MCF 10A (cell line): ENCODE results near the gene KCTD19. TPM values are rescaled to one million over a fixed set of nuclear protein-coding genes. Genes with fewer than 3 reads are reported as not detected.

ENCODE experiments used
- BruUV-seq: library from RNA; stranded (reverse); fragments of 400-500 nt; replicated peaks from 2 replicates; lab custom pipeline; 2021; lab: Mats Ljungman, UMichigan
- CTCF ChIA-PET: fragments of 300-600 bp; sonication (Branson Sonifier 250); formaldehyde crosslinking; extraction: SDS; loops from one replicate; lab custom pipeline; 2021; ENCODE audit warnings: antibody characterized with exemption, inconsistent platforms; lab: Yijun Ruan, JAX
- POLR2A ChIA-PET: fragments of 300-600, 350-650 bp; sonication (Branson Sonifier 250); formaldehyde crosslinking; extraction: SDS; loops from one replicate; lab custom pipeline; 2020; ENCODE audit warnings: antibody characterized with exemption, inconsistent platforms; lab: Yijun Ruan, JAX
- DNase-seq: peaks from one replicate; pipeline ENCODE4 v3.0.0-alpha.2; 2018; ENCODE audit not compliant: unreplicated experiment
- H3K27ac Mint-ChIP-seq: one replicate; pipeline ENCODE4 v1.8.0; 2022; ENCODE audit warnings: mild to moderate bottlenecking, low read depth, mixed read lengths; ENCODE audit not compliant: unreplicated experiment
- H3K27me3 Mint-ChIP-seq: one replicate; pipeline ENCODE4 v1.8.0; 2022; ENCODE audit warnings: mixed read lengths; ENCODE audit not compliant: insufficient read depth, unreplicated experiment
- H3K36me3 Mint-ChIP-seq: one replicate; pipeline ENCODE4 v1.8.0; 2022; ENCODE audit warnings: mild to moderate bottlenecking, moderate library complexity, mixed read lengths; ENCODE audit not compliant: insufficient read depth, unreplicated experiment
- H3K4me1 Mint-ChIP-seq: one replicate; pipeline ENCODE4 v1.8.0; 2022; ENCODE audit warnings: mixed read lengths; ENCODE audit not compliant: insufficient read depth, unreplicated experiment
- H3K4me3 Mint-ChIP-seq: one replicate; pipeline ENCODE4 v1.8.0; 2022; ENCODE audit warnings: mild to moderate bottlenecking, moderate library complexity, mixed read lengths; ENCODE audit not compliant: unreplicated experiment
- H3K9me3 Mint-ChIP-seq: one replicate; pipeline ENCODE4 v1.8.0; 2022; ENCODE audit warnings: mixed read lengths; ENCODE audit not compliant: unreplicated experiment
- intact Hi-C: fragments of 100-400 bp; cut with micrococcal nuclease; formaldehyde crosslinking; loops from 2 replicates; pipeline ENCODE4 v1.14.1; 2022
- total RNA-seq: library from RNA; stranded (reverse); gene quantifications from 2 replicates; pipeline ENCODE4 v1.2.3, GENCODE V29; 2022
- TF ChIP-seq, protein P1 (sequence below): fragments of 200-600 bp; IDR thresholded peaks from one replicate; pipeline ENCODE4 v1.8.0; 2022; ENCODE audit warnings: antibody characterized with exemption, mild to moderate bottlenecking; ENCODE audit not compliant: unreplicated experiment

Gene KCTD19
- total RNA-seq, 1 experiment from 2014 or later = not detected

DNA sequence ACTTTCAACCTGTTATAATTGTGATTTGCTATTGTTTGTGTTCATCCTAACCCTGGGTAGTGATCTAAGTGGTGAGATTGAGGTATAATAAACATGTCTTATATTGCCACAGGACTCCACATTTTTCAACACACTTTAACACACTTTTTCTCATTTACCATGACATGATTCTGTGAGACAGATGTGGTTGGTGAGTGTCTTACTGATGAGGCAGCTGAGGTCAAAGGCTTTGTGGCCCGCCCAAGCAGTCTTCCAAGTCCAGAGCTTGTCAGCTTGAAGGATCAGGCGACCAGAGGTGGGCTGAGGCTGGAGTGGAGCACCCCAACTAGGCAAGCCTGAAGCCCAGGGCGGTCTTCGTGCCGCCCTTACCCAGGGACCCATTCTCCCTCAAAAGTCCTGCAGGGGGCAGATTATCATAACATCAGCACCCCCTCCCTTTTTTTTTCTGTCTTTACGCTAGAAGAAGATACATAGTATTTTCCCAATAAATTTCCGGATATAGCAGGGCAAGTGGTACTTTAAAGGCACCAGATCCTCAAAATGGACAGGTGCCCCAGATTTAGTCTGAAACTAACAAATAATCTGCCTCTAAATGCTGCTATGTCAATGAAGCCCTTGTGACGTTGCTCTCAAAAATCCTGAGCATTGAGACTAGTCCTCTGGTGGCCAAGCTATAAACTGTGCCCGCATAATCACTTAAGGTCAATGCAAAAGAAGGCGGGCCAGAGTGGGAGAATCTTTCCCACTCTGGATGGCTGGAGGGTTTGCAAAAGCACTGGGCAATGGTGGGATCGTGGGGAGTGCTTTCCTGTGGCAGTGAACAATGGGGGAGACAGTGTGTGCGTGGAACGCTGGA is 21.1 kb downstream of the KCTD19 start:
- intact Hi-C loops = no loop called here
- POLR2A ChIA-PET = interaction anchor here (0.7 kb wide), 1 partner anchor 387 kb away, joined by 3 read pairs; no protein-coding TSS in a partner anchor
- no peaks in the 10 kb centered on the region for H3K9me3 Mint-ChIP-seq
- TF ChIP-seq, protein P1, sequence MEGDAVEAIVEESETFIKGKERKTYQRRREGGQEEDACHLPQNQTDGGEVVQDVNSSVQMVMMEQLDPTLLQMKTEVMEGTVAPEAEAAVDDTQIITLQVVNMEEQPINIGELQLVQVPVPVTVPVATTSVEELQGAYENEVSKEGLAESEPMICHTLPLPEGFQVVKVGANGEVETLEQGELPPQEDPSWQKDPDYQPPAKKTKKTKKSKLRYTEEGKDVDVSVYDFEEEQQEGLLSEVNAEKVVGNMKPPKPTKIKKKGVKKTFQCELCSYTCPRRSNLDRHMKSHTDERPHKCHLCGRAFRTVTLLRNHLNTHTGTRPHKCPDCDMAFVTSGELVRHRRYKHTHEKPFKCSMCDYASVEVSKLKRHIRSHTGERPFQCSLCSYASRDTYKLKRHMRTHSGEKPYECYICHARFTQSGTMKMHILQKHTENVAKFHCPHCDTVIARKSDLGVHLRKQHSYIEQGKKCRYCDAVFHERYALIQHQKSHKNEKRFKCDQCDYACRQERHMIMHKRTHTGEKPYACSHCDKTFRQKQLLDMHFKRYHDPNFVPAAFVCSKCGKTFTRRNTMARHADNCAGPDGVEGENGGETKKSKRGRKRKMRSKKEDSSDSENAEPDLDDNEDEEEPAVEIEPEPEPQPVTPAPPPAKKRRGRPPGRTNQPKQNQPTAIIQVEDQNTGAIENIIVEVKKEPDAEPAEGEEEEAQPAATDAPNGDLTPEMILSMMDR = no peak
- no peaks in the 10 kb centered on the region for H3K4me1 Mint-ChIP-seq
- H3K27me3 Mint-ChIP-seq = peaks cover 12% of the 10 kb centered on the region
- no peak for DNase-seq
- BruUV-seq = no TSS peak
- no peak overlapping the region for H3K4me3 Mint-ChIP-seq
- no peak overlapping the region for H3K27ac Mint-ChIP-seq
- no peaks in the 10 kb centered on the region for H3K36me3 Mint-ChIP-seq
- CTCF ChIA-PET = interaction anchor here (0.6 kb wide), 1 partner anchor 203 kb away, joined by 5 read pairs; no protein-coding TSS in a partner anchor

DNA sequence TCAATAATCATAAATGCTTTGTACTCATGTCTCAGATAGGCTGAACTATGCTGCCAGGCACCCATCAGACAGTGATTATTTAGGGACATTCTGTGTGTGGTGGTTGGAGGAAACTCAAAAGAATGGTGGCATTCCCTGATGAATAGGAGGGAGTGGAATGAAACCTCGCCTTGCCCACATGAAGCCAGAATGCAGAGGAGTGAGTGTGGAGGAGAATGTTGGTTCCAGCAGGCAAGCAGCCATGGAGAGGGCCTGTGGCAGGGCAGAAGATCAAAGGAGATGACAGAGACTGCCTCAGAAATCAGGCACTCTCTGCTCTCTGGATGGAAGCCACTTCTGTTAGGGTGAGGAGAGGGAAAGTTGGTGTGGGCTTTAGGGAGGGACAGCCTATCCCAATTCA is 22.5 kb downstream of the KCTD19 start:
- TF ChIP-seq, protein P1 = no peak
- no peaks in the 10 kb centered on the region for H3K36me3 Mint-ChIP-seq
- intact Hi-C loops = no loop called here
- ChIA-PET CTCF (no interaction called here), POLR2A (no interaction called here)
- DNase-seq = no peak
- no peaks in the 10 kb centered on the region for H3K9me3 Mint-ChIP-seq
- H3K27me3 Mint-ChIP-seq = peaks cover 11% of the 10 kb centered on the region
- H3K4me3 Mint-ChIP-seq = no peak overlapping the region
- no peaks in the 10 kb centered on the region for H3K4me1 Mint-ChIP-seq
- no peak overlapping the region for H3K27ac Mint-ChIP-seq
- no TSS peak for BruUV-seq

DNA sequence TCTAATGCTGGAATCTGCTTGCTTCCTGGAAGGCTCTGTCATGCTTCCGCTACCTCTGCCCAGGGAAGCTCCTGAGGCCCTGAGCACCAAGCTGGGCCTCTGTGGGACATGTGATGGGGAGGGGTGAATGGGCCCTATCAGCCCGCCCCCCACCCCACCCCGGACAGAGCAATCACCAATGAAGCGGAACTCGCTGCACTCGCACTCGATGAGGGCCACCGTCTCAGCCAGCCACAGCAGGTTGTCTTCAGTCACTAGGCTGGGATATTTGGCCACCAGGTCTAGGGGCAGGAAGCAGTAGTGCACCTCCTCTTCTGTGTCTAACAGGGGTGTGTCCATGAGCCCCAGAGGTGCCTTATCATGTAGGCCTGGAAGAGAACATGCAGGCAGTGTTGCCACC is 23.6 kb downstream of the KCTD19 start:
- CTCF ChIA-PET = no interaction called here
- Mint-ChIP-seq H3K4me1 (no peaks in the 10 kb centered on the region), H3K9me3 (no peaks in the 10 kb centered on the region), H3K27ac (no peak overlapping the region), H3K4me3 (no peak overlapping the region), H3K36me3 (no peaks in the 10 kb centered on the region), H3K27me3 (peaks cover under 1% of the 10 kb centered on the region)
- BruUV-seq = no TSS peak
- intact Hi-C loops = no loop called here
- TF ChIP-seq, protein P1 = no peak
- POLR2A ChIA-PET = no interaction called here
- DNase-seq = no peak

DNA sequence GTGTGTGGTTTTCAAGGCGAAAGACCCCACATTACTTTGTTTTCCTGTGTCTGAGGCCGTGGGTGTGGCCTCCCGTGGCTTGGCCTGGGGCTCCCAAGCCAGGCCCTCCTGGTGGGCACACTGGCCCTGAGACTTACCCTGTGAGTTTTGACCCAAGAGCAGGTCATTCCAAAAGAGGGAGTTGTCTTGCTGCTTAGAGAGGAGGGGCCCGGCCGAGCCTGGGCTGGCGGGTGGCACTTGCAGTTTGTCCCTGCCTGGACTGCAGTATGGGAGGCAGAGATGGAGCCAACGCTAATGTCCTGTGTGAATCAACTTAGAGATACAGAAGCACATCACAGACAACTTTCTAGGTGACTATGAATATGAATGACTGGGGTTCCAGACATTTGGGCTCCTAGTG is 24.5 kb downstream of the KCTD19 start:
- POLR2A ChIA-PET = no interaction called here
- Mint-ChIP-seq H3K4me1 (no peaks in the 10 kb centered on the region), H3K36me3 (no peaks in the 10 kb centered on the region), H3K9me3 (no peaks in the 10 kb centered on the region), H3K4me3 (no peak overlapping the region), H3K27me3 (no peaks in the 10 kb centered on the region), H3K27ac (no peak overlapping the region)
- CTCF ChIA-PET = no interaction called here
- no peak for DNase-seq
- intact Hi-C loops = no loop called here
- TF ChIP-seq, protein P1 = no peak
- BruUV-seq = no TSS peak
